ENCODE data around the gene WFS1.

WFS1 gene

DNA sequence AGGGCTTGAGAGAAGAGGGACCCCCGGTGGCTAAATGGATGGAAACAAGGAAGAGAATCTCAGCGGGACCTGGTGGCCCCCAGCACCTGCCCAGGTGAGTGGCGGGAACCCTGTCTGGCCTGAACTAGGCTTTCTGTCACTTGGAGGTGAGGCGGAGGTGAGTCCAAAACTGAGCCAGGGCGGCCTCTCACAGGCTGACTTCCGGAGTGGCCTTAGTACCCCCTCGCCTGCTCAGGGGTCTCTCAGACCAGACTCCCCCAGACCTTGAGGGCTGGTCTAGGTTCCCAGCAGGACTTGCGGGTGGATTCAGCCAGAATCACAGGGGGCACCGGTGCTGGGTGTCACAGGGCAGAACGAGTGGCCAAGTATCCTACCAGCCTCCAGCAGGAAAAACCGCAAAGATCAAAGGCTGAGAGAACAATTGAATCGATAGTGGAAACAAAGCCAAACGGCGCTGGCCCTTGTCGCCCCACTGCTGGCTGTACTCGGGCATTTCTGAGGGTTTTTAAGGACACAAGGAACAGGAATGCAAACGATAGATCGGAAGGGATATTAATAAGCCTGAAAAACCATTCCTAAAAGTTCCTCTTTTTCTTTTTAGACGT lies 67.8 kb downstream of the WFS1 start:
- DNase-seq (ENCODE audit: low read depth in 2 of 2) = no peak
- TF ChIP-seq, protein P1, sequence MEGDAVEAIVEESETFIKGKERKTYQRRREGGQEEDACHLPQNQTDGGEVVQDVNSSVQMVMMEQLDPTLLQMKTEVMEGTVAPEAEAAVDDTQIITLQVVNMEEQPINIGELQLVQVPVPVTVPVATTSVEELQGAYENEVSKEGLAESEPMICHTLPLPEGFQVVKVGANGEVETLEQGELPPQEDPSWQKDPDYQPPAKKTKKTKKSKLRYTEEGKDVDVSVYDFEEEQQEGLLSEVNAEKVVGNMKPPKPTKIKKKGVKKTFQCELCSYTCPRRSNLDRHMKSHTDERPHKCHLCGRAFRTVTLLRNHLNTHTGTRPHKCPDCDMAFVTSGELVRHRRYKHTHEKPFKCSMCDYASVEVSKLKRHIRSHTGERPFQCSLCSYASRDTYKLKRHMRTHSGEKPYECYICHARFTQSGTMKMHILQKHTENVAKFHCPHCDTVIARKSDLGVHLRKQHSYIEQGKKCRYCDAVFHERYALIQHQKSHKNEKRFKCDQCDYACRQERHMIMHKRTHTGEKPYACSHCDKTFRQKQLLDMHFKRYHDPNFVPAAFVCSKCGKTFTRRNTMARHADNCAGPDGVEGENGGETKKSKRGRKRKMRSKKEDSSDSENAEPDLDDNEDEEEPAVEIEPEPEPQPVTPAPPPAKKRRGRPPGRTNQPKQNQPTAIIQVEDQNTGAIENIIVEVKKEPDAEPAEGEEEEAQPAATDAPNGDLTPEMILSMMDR (IDR thresholded peaks at IDR 0.05; ENCODE audit: low read depth, low read length) = no peak
- no peak overlapping the region for H3K4me3 ChIP-seq (replicated peaks in 1 of 2; ENCODE audit: low read depth in 2 of 2, low read length in 2 of 2)

DNA sequence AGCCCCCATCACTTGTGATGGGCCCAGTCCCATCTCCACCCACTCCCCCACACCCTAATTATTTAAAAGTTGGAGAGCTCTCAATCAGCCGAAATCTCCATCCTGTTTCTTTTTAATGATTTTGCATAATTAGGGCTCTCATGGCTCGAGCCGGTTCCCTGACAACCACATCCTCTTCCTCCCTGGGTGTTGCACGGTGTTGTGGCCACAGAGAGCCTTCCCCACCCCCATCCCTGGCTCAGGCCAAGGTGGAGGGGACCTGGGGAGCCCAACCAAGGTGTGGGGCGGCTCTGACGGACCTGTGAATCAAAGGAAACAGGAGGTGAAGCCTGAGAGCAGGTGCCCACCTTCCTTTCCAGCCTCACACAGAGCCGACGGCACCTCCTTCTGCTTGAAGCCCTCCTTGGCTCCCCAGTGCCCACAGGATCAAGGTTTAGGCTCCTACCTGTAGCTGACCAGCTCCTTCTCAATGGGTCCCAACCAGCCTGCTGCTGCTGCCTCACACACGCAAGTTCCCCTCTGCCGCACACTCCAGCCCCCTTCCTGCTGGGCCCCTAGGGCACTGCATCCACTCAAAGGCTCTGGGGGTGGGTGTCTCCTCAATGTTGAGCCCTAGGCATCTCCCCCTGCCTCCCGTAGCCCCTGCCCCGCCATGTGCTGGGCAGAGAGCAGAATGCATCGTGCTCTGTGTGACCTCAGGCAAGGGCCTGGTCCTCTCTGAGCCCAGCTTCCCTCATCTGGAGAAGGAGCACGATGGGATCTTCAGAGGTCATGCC lies 68.7 kb downstream of the WFS1 start:
- H3K4me3 ChIP-seq (replicated peaks in 1 of 2; ENCODE audit: low read depth in 2 of 2, low read length in 2 of 2) = no peak overlapping the region
- no peak for DNase-seq (ENCODE audit: low read depth in 2 of 2)
- TF ChIP-seq, protein P1 (IDR thresholded peaks at IDR 0.05; ENCODE audit: low read depth, low read length) = no peak

DNA sequence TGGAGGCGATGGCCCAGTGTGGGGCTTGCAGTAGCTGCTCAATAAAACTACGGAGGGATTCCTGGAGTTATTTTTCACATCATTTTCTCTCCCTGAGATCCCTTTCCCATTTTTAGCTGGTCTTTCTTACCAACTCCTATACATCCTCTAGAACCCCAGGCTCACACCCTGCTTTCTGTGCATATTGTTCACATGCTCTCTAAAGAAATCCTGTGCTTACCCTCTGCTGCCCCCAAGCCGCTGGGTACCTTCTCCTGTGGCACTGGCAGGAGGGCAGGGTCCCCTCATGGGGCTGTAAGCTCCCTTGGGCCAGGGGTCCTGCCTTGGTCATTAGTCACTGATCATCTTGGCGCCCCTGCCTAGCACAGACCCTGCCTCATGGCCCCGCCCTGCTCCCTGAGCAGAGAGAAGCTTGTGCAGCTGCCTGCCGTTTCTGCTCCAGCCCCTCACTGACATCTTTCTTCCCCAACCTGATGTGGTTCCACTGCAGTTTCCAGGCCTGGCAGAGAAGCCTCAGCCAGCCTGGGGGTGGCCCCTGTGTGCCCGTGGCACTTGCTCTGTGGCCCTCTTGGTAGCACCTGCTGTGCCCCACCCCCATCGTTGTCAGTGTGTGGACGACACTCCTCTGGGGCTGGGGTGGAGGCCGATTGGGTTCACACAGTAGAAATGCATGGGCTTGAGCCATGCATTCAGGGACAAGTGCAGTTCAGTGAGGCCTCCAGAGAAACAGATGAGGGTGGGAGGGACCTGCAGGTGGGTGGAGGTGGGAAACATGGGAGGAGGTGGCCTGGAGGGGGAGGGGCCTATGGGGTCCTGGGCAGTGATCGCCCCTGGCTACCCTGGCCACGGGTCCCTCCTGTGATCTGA lies 69.5 kb downstream of the WFS1 start:
- no peak for DNase-seq (ENCODE audit: low read depth in 2 of 2)
- TF ChIP-seq, protein P1 (IDR thresholded peaks at IDR 0.05; ENCODE audit: low read depth, low read length) = no peak
- H3K4me3 ChIP-seq (replicated peaks in 1 of 2; ENCODE audit: low read depth in 2 of 2, low read length in 2 of 2) = no peak overlapping the region

DNA sequence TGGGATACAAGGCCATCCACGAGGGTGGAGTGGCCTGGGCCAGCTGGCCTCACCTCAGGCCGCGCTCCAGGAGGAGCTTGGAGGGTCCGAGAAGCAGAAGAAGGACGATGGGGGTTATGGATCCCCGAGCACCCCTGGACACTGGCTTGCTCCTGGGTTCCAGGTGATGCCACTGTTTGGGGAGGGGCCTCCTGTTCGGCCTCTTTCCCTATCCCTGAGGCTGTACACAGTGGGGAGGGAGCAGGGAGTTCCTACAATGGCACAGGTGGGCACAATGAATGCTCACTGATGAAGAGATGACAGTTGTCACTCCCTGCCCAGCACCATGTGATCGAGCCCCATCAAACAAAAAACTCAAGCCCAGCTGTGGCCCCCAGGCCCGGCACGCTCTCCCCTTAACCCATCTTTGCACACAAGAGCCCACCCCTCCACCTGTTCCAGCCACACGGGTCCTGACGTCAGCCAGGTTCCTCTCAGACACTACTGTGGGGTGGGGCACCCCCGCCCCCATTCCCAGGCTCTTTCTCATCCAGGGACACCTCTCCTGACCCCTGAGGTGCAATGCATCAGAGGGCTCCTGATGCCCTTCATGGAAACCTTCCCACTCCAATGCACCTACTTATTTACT lies 70.3 kb downstream of the WFS1 start:
- no peak for DNase-seq (ENCODE audit: low read depth in 2 of 2)
- TF ChIP-seq, protein P1 (IDR thresholded peaks at IDR 0.05; ENCODE audit: low read depth, low read length) = no peak
- H3K4me3 ChIP-seq (replicated peaks in 1 of 2; ENCODE audit: low read depth in 2 of 2, low read length in 2 of 2) = no peak overlapping the region

DNA sequence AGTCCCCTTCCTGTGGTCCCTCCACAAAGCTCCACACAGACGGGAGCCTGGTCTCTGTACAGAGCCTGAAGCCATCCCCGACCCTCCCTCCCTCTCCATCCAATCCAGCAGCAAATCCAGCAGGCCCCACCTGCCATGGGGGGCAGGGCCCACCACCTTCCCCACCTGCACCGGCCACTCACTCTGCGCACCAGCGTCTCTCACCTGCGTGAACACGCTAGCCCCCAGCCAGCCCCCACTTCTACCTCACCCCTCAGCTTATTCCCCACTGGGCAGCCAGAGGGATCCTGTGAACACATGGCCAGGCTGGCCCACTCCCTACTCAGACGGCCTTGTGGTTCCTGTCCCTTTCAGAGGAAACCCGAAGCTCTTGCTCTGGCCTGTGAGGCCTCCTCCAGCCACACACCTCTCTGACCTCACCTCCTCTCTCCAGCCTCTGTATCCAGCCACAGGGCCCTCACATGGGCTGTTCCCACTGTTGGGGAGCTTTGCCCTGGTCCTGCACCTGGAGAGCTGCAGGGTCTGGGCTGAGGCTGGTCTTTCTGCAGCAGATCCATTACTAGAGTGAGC lies 70.9 kb downstream of the WFS1 start:
- no peak for DNase-seq (ENCODE audit: low read depth in 2 of 2)
- H3K4me3 ChIP-seq (replicated peaks in 1 of 2; ENCODE audit: low read depth in 2 of 2, low read length in 2 of 2) = no peak overlapping the region
- TF ChIP-seq, protein P1 (IDR thresholded peaks at IDR 0.05; ENCODE audit: low read depth, low read length) = no peak

DNA sequence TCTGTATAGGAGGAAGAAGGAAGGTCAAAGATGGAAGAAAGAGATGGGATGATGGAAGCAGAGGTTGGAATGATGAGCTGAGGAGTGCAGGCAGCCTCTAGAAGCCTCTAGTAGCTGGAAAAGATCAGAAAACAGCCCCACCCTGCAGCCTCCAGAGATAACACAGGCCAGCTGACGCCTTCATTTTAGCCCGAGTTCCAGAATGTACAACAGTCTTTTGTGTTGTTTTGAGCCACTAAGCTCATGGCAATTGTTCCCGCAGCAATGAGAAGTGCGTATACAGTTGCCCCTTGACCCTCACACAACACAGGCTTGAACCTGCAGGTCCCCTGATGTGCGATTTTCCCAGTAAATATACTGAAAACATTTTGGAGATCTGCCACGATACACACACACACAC lies 72.0 kb downstream of the WFS1 start:
- H3K4me3 ChIP-seq (replicated peaks in 1 of 2; ENCODE audit: low read depth in 2 of 2, low read length in 2 of 2) = no peak overlapping the region
- TF ChIP-seq, protein P1 (IDR thresholded peaks at IDR 0.05; ENCODE audit: low read depth, low read length) = no peak
- no peak for DNase-seq (ENCODE audit: low read depth in 2 of 2)

Data from cardiac fibroblast (primary cell).